Fibroblast of villous mesenchyme (primary cell): Measurements from ENCODE around the gene INMT. TPM values are rescaled to one million over a fixed set of nuclear protein-coding genes. Genes with fewer than 3 reads are reported as not detected.
A peak's percentile ranks its signal among the peaks of the same experiment; 100 is the strongest.

Experiments
- DNase-seq: peaks from one replicate; pipeline ENCODE4 v3.0.0-alpha.2; 2010; ENCODE audit warnings: low read depth
- H3K4me3 ChIP-seq: 2 replicates; pipeline ENCODE4 v1.5.1; 2011; ENCODE audit warnings: low read depth, mild to moderate bottlenecking, low read length
- total RNA-seq: library from RNA; depleted of rRNA; stranded (reverse); fragments of >200 nt; gene quantifications from 2 replicates; pipeline ENCODE4 v1.2.3, GENCODE V29; 2012
- TF ChIP-seq, protein P1 (sequence below): IDR thresholded peaks from 2 replicates; pipeline ENCODE4 v1.5.1; 2012; ENCODE audit warnings: low read depth, mild to moderate bottlenecking, low read length; ENCODE audit not compliant: insufficient read depth

INMT gene
- total RNA-seq, 1 donor = 48.4 TPM

GRCh38 chr7:30776971-30777370 is 25.0 kb downstream of the INMT start:
- TF ChIP-seq, protein P1, sequence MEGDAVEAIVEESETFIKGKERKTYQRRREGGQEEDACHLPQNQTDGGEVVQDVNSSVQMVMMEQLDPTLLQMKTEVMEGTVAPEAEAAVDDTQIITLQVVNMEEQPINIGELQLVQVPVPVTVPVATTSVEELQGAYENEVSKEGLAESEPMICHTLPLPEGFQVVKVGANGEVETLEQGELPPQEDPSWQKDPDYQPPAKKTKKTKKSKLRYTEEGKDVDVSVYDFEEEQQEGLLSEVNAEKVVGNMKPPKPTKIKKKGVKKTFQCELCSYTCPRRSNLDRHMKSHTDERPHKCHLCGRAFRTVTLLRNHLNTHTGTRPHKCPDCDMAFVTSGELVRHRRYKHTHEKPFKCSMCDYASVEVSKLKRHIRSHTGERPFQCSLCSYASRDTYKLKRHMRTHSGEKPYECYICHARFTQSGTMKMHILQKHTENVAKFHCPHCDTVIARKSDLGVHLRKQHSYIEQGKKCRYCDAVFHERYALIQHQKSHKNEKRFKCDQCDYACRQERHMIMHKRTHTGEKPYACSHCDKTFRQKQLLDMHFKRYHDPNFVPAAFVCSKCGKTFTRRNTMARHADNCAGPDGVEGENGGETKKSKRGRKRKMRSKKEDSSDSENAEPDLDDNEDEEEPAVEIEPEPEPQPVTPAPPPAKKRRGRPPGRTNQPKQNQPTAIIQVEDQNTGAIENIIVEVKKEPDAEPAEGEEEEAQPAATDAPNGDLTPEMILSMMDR = no peak
- no peak overlapping the region for H3K4me3 ChIP-seq
- no peak for DNase-seq

GRCh38 chr7:30778255-30779025 is 26.5 kb downstream of the INMT start:
- peak; percentile 66 for DNase-seq
- H3K4me3 ChIP-seq = no peak overlapping the region
- TF ChIP-seq, protein P1 = no peak

GRCh38 chr7:30779574-30779973 is 27.6 kb downstream of the INMT start:
- TF ChIP-seq, protein P1 = no peak
- H3K4me3 ChIP-seq = no peak overlapping the region

GRCh38 chr7:30780941-30781340 is 29.0 kb downstream of the INMT start:
- no peak overlapping the region for H3K4me3 ChIP-seq
- TF ChIP-seq, protein P1 = no peak

More at GRCh38 chr7:30779574-30779973, 27.6 kb downstream of the INMT start:
- no peak for DNase-seq

DNA sequence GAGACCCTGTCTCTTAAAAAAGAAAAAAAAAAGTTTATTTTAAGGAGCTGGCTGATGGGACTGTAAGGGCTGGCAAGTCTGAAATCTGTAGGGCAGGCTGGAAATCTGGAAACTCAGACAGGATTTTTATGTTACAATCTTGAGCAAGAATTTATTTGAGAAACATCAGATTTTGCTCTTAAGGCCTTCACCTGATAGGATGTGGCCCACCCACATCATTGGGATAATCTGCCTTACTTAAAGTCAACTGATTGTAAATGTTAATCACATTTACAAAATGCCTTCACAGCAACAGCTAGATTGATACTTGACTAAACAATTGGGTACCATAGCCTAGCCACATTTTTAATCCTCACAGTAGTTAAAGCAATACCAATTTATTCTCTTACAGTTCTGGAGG is 30.8 kb downstream of the INMT start:
- no peak for DNase-seq
- TF ChIP-seq, protein P1 = no peak
- H3K4me3 ChIP-seq = no peak overlapping the region

More at GRCh38 chr7:30780941-30781340, 29.0 kb downstream of the INMT start:
- DNase-seq = no peak

DNA sequence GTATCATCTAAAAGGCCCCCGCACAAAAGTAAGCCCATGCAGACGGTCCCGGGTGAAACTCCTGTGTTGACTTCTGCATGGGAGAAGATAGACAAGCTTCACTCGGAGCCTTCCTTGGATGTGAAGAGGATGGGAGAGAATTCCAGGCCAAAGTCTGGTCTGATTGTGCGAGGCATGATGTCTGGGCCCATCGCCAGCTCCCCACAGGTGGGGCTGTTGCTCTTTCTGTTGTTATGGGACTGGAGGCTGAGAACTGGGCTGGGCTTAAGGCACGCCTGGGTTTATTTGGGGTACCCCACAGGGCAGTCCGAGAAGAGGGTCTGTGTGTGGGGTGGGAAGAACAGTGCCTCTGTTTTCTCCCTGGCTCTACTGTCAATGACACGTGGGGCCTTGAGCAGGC is 33.9 kb downstream of the INMT start:
- TF ChIP-seq, protein P1 = no peak
- no peak overlapping the region for H3K4me3 ChIP-seq
- no peak for DNase-seq
